Activated CD4-positive, alpha-beta T cell treated with anti-CD3 and anti-CD28 coated beads for 48 hours (primary cell): ENCODE data around the gene PDLIM1.

Experiments used
- DNase-seq: peaks from one replicate; pipeline ENCODE4 v3.0.0-alpha.2; 2020

Gene PDLIM1

DNA sequence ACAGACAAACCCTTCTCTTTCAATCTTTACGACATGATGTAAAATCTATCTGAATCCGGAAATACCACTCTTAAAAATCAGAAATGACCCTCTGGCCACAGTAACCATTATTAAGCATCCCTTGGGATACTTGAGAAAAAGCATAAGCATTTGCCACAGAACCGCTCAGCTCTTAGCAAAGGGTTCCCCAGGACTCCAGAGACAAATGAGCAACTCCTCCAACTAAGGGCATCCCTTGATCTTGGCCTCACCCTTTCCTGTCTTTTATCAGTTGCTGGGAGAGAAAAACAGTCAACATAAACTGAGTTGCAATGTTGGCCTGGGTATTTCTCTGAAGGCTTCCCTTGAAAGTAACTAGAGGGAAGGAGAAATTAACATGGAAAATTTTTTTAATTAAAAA, 3.5 kb downstream of the PDLIM1 start:
- DNase-seq, result no peak

DNA sequence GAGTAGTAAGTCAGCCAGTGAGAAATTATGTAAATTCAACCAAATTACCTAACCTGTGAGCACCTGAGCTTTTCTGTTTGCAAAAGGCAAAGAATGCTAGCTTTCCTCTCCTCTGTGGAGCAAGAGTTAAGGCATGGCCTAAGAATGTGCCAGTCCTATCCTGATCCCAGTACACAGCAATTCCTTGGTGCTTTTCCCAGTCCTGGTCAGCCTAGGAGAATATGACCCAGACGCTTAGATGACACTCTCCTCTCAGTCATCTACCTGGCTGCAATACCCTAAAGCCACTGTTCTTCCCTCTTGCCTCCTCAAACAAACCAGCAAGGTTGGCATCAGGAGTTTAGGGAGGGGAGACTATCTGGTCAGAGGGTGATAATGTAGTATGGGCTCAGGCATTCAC, 4.1 kb downstream of the PDLIM1 start:
- DNase-seq, result no peak

GRCh38 chr10:95285556-95285955, 5.2 kb downstream of the PDLIM1 start:
- no peak for DNase-seq

GRCh38 chr10:95284807-95285206, 6.0 kb downstream of the PDLIM1 start:
- no peak for DNase-seq

DNA sequence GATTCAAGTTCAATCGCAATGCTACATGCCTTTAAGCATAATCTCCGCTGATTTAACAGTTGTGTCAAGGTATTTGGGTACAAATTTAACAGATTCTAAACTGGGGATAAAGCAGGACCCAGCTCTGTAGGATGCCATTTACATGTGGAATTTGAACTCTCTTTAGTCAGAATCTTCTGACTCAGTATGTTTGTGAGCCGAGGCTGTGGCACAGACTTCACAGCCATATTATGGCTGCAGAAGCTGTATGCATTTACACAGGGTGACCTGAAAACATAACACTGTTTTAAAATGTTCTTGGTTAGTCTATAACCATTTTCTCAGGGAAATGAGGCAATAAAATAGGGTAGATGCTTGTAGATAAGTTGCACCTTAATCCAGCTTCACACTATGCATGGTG, 8.7 kb downstream of the PDLIM1 start:
- no peak for DNase-seq

GRCh38 chr10:95281206-95281605, 9.6 kb downstream of the PDLIM1 start:
- DNase-seq, result no peak

DNA sequence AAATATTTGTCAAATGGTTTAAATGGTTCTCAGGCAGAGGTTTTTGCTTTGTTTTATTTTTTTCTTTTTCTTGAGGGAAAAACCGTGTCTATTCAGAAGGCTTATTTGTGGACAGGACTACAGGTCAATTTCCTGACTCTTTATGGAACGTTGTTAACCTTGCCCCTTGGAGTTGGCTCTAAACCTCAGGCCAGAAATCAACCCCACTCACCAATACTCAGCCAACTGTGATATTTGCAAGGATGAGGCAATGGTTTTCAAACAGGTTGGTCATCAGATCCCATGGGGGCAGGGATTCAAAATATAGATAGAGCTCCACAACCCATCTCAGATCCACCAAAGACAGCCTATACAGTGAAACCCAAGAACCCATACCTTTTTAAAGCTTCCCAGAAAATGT, 10.2 kb downstream of the PDLIM1 start:
- DNase-seq, result no peak

DNA sequence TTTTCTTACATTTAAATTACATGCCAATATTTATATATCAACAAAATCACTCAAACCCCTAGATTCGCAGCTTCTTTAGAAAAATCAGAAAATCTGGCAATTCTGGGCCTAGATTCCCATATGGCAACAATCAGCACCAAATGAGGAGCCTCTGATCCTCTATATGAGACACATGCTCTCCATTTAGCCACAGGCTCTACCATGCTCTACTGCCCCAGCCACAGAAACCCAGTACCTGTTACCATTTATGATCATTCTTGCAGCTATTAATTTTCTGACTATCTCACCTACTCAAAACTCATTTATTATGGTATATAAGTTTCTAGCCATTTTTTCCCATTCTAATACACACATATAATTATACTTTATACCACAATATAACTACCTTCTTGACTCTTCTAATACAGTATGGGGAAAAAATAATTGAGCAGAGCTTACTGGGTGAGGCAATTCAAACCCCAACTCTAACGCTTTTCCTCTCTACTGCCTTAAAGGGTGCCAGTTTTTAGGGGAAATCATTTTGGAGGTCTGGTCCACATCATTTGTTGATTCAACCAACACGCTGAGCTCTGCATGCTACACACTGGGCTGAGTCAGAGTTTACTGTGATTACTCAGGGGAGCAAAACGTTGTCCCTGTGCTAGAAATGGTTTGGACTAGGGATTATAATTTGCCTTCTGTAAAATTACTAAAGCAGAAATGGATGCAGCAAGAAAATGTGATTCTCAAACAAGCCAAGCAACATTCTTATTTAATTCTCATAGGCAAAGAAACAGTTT, 11.6 kb downstream of the PDLIM1 start:
- no peak for DNase-seq

DNA sequence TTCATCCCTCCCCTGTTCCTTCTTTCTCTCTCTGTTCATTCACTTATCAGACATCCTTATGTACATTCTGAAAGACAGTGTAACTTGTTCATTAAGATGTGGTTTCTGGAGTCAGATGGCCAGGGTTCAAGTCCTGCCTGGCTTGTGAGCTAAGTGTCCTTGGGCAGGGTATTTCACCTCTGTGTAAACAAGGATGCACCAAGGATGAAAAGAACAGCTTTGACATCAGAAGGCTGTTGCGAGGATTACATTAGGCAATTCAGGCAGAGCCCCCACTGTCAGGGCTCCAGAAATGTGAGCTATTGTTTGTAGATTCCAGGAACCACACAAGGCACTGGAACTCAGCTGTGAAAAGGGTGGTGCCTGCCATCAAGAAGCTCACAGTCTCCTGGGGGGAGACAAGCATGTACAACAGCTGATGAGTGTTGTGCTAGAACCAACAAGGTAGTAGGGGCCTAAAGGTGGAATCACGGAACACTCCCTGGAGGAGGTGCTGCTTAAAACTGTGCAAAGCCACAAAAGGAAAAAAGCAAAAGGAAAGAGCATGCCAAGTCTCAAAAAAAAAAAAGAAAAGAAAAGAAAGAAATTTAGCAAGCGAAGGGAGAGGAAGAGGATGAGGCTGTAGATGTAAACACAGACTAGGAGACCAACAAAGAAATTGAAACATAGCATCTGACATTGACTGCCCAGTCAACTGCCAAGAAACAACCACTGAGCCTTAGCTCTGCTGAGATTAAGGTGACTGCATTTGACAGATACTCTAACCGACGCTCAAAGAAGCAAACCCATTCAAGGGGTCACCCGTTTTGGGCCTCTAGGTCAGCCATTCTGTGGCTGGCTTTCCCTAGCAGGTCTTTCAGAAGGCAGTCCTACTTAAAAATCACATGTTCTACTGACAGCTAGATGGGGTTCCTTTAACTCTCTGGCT, 12.5 kb downstream of the PDLIM1 start:
- DNase-seq, result no peak

DNA sequence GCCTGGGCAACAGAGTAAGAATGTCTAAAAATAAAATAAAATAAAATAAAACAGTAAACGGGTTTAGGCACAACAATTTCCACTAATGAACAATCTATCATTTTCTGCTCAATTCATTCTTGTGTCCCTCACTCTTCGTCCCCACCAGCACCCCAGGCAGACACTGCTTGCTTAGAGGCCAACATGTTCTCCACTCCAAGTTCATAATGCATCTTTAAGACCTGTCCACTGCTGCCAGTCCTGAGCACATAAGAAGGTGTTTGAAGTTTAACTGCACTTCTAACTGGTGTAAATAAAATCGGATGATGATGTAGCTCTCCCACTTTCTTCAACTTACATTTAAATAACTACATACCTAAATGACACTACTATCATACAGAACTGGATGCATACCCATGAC, 13.2 kb downstream of the PDLIM1 start:
- DNase-seq, result no peak

GRCh38 chr10:95277201-95277570, 13.6 kb downstream of the PDLIM1 start:
- DNase-seq, result no peak

GRCh38 chr10:95276367-95277200, 14.2 kb downstream of the PDLIM1 start:
- DNase-seq, result no peak

DNA sequence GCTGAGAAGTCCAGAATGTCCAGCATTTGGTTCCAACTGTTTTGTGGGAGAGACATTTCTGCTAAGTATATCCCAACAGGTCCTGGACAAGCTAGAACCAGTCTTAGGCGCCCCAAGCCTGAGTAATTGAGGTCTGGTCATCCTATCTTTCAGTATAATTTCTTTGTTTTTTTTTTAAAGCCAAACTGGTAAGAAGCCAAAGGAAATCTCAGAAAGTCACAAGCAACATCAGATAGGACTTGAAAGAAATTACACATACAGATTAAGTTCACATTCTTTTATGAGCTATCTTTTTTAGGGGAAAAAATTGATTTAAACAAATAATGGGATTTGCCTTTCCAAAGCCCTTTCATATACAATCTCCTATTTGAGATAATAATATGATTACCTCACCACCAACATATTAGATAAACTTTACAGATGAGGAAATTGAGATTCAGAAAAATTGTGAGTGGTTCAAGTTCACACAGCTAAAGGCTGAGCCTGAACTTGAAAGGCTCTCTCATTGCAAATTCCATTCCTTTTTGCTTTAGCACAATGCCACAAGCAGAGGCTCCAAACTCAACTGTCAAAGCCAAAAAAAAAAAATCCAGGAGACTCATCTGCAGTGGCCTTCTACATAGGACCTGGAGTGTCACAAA, 15.0 kb downstream of the PDLIM1 start:
- DNase-seq, result no peak

DNA sequence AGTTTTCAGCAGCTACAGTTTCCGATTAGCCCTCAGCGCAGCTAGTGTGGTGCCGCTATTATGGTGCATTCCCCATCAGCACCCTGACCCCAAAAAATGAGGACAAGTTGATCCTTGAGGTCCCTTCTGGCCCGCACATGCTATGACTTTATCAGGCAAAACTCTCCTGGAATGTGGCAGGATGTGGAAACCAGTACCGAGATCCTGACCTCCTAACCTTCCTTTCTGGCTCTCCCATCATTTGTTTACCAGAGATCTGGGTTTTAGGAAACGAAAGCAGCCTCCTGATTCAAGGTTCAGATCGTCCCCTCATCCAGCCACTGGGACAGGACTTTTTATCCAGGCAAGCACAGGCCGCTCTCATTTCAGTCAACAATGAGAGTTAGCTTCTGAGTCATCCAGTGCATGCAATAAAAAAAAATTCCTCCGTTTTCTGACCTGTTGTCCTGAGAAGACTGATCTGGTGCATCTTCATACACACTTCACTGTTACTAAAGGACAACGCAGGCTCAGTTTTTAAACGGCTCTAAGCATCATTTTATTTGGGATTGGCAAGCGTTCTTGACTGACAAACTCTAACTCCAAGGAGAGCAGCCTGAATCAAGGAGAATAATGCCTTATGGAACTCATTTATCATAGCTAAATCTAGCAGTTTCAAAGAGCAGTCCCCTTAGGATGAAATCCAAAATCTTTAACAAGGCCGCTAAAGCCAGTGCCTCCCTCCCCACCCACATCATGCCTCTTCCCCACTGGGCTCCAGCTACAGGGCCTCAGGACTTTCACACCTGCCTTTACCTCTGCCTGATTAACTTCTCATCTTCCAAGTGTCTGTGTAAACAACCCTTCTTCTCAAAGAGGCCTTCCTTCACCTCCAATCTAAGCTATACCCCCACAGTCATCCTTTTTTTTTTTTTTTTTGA, 17.1 kb downstream of the PDLIM1 start:
- DNase-seq, result no peak

- no peak for DNase-seq
These were observed 22.4 kb downstream of the PDLIM1 start for GRCh38 chr10:95268438-95268837.

GRCh38 chr10:95267251-95267650, 23.6 kb downstream of the PDLIM1 start:
- no peak for DNase-seq

GRCh38 chr10:95266674-95267095, 24.1 kb downstream of the PDLIM1 start:
- no peak for DNase-seq

GRCh38 chr10:95265572-95265971, 25.2 kb downstream of the PDLIM1 start:
- no peak for DNase-seq

DNA sequence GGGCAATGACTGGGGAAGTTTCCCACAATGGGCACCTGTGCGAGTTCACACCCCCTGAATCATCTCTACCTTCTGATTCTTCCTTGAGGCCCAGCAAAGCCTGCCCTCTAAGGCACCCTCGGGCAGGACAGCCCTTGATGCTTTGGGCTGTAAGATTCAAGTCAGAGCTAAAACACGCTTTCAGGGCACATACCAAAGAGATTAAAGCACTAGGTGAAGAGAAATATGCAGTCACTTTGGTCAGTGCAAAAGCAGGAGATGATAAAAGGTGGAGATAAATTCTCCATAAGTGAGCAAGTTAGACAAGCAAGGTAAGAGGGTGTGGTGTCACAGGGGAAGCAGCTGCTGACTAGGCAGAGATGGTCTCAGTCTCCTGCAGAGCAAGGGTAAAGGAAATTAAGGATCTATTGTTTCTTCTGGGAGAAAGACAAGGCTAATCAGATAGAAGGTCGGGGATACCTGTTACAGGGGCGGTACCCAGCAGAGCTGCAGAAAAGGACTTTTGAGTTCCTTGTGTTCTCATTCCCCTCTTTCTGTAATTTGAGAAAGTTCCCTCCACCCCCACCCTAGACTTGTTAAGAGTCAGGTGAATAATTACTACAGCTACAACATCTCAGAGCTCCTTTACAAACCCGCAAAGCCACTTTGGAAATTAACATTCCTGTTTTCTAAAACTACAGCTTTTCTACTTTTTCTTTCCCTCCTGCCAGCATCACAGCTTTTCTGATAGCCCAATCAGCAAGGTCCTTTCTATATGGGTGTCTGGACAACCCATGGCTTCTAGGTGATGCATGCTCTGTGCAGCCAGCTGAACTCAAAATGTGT, 26.4 kb downstream of the PDLIM1 start:
- DNase-seq, result no peak

- no peak for DNase-seq
These were observed 27.0 kb downstream of the PDLIM1 start for GRCh38 chr10:95263864-95264226.
